Measurements from ENCODE around the gene SAA2. TPM values are rescaled to one million over a fixed set of nuclear protein-coding genes. Genes with fewer than 3 reads are reported as not detected.

Gene SAA2
- not detected in 2 replicates for total RNA-seq

GRCh38 chr11:18248561-18248960 is at the start of gene SAA2:
Gene SAA2 (minus strand): TSS chr11:18248668. CDS start chr11:18248011, 657 bp downstream.

GRCh38 chr11:18265949-18266348 is 17.5 kb upstream of the SAA2 start, which contains the start of gene SAA1:
Gene SAA1 (plus strand): TSS chr11:18266264. CDS start chr11:18266888, 624 bp downstream.

DNA sequence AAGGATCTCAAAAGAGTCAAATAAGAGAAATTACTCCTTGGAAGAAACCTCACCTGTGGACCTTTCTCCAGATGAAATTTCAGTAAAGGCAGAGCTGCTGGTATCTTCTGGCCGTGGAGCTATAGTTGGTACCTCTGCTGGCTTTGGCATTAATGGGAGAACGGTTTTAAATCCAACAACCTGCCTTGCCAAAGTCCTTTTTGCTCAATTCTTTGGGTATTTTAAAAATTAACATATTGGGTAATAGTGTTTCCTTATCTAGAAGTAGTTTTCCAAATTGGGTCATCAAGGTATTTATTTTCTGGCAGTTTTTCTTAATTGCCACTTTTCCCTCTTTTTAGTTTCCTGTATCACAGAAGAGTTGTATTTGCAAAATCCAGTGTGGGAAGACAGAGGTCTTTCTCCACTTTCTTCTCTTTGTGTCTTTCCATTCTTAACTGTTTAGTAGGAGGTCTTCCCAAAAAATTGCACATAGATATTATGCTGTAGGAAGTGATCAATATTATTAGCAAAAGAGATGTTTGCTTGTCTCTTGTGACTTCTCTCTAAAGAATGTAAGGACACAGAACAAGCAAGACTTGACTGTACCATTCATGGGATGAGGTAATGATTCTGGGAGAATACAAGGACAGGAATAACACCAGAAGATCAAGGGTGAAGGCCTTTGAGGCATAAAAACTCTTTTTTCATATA is 11.7 kb downstream of the SAA2 start, which contains the start of gene SAA4:
SAA4 (minus strand) TSS at position 139 of the 693 bp plus-strand sequence. CDS start 876 bp downstream, outside the sequence.

Small RNAs within 50 kb of the gene (small RNA-seq; reads per million reads assigned to genes)
- gene RNA5SP333 (not detected), gene RNA5SP334 (not detected)

Other genes with a start within 250 kb of the SAA2 start
- 9.2 and 13.0 TPM in 2 replicates for gene SERGEF, start 235.6 kb downstream of the SAA2 start, total RNA-seq
- 0.11 and 0.39 TPM in 2 replicates for gene TPH1, start 202.4 kb downstream of the SAA2 start, total RNA-seq
- 14.1 and 14.3 TPM in 2 replicates for gene SAAL1, start 142.6 kb downstream of the SAA2 start, total RNA-seq
- not detected in 2 replicates for gene MRGPRX3, start 116.1 kb downstream of the SAA2 start, total RNA-seq
- not detected in 2 replicates for gene MRGPRX4, start 75.8 kb downstream of the SAA2 start, total RNA-seq
- gene SAA4, start 11.9 kb downstream of the SAA2 start, total RNA-seq: not detected in 2 replicates
- gene SAA1, start 17.6 kb upstream of the SAA2 start, total RNA-seq: not detected in 2 replicates
- gene HPS5, start 73.5 kb upstream of the SAA2 start, total RNA-seq: 30.8 and 33.4 TPM in 2 replicates
- gene GTF2H1, start 73.9 kb upstream of the SAA2 start, total RNA-seq: 62.8 and 68.3 TPM in 2 replicates
- 328 and 1,137 TPM in 2 replicates for gene LDHA, start 145.9 kb upstream of the SAA2 start, total RNA-seq
- not detected in 2 replicates for gene LDHC, start 163.7 kb upstream of the SAA2 start, total RNA-seq
- not detected in 2 replicates for gene LDHAL6A, start 207.2 kb upstream of the SAA2 start, total RNA-seq

Measured in placental epithelial cell (primary cell).